Gastrocnemius medialis (tissue), 4 donors: ENCODE data around the gene ZFAND6.

ENCODE experiments used
- CTCF ChIP-seq, 5 experiments: fragments of 450-650 bp in 3 of 5; fragments of 200-600 bp in 2 of 5; sonication (generic) in 2 of 5; IDR thresholded peaks in 4 of 5; conservative IDR thresholded peaks in 1 of 5; 1 replicate in 4 of 5; 2 replicates in 1 of 5; pipeline ENCODE4 v1.5.1; 2016 to 2019; ENCODE audit warnings: antibody characterized with exemption in 5 of 5, mild to moderate bottlenecking in 3 of 5, moderate library complexity in 3 of 5
- POLR2A ChIP-seq, 2 donors: fragments of 450-650 bp; IDR thresholded peaks; one replicate each; pipeline ENCODE4 v1.6.1; 2017; ENCODE audit warnings: antibody characterized with exemption in 2 of 2, mild to moderate bottlenecking in 2 of 2, moderate library complexity in 2 of 2

- TF ChIP-seq CTCF (IDR thresholded peaks at IDR 0.05 in 4 of 5, conservative IDR thresholded peaks at IDR 0.05 in 1 of 5): no peak
- TF ChIP-seq POLR2A (IDR thresholded peaks at IDR 0.05): peak; percentile 27 to 74
Observed at GRCh38 chr15:80152180-80152895, 92.9 kb downstream of the ZFAND6 start.
